Bone marrow (tissue), 2 donors: ENCODE results near the gene UMAD1.
A peak's percentile ranks its signal among the peaks of the same experiment; 100 is the strongest.

Experiments used
- DNase-seq, 2 donors: peaks; one replicate each; lab custom pipeline; 2025; lab: John Stamatoyannopoulos, UW

Gene UMAD1

DNA sequence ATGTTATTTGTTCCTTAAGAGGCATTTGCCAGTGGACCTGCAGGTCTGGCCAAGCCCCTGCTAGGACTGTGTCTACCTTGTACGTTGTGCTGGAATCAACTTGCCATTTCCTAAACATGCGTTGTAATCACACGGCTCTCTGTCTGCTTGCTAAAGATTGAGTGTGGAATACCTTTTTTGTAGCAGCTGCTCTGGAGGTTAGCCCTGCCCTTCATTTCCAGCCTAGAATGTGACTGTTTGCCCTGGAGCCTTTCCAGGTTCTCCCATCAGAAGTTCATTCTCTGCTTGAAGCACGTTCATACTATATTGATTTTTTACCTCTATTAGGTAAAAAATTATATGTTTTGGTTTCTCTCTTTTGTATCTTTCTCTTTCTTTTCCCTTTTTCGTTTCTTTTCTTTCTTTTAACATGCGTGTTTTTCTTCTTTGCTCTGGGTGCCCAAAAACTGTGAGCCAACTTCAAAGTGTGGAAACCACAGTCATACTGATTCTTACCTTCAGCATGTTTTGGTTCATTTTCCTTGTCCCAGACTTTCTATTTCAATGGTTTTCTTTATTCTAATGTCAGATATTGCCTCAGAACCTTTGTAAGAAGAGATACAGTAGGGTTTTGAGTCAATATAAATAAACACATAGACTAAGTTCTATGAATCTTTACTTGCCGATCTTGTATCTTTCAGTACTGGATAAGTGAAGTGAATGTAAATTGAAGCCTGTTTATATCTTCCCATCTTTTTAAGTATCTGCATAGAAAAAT is 189.7 kb downstream of the UMAD1 start:
- no peak for DNase-seq

DNA sequence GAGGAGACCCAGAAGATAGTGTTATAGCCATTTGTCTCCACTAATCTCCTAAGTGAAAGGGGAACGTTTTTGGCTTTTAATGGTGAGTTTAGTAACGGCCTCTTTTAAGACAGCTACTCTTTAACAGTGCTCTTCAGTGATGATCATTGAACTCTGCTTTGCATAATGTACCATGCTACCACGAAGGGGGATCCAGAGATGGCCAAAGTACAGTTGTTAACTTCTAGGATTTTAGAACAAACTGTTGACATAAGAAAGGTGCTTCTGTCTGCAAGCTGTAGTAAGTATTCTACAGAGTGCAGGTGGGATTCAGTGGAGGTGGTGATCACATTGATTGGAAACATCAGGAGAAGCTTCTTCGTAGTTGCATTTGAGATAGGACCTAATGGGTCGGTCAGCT is 192.0 kb downstream of the UMAD1 start:
- DNase-seq = no peak

DNA sequence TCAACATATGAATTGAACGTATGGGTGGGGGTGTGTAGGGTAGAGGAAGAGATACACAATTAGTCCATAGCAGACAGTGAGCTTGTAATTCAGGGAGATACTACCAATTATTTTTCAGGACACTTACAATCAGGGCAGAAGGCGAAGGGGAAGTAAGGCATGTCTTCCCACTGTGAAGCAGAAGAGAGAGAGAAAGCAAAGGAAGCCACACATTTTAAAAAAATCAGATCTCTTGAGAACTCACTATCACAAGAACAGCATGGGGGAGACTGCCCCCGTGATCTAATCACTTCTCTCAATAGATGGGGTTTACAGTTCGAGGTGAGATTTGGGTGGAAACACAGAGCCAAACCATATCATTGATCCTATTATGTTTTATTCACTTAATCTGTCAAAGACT is 194.2 kb downstream of the UMAD1 start:
- peak in 1 of 2 donors; percentile 20 for DNase-seq

DNA sequence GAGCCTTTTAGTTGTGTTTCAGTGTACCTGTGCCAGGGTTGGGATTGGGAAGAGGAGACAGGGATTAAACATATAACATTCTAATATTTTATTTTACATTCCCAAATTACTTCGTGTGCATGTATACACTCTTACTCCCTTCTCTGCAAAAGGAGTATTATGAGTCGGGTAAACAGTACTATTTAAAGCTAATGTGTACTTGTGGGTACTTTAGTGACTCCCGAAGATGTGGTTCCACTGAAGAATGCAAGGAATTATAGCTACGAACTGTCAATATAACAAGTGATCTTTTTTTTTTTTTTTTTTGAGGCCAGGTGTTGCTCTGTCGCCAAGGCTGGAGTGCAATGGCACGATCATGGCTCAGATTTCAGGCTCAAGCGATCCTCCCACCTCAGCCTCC is 200.5 kb downstream of the UMAD1 start:
- DNase-seq = no peak

DNA sequence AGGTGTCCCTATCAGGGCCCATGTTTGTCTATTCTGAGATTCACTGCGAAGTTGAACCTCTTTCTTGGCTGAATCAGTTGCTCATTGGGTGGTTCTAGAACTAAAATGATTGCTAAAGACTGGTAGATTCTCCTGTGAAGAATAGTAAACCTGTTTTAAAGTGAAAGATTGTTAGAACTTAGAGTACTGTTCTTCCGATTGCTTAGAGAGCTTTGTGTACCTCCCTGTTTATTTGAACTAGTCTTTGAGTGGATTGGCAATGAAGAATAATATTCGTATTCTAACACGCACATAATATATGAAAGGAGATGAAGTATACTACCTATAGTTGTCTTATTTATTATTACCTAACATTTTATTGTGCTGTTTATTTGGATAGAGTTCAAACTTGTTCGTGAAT is 202.7 kb downstream of the UMAD1 start:
- DNase-seq = no peak

DNA sequence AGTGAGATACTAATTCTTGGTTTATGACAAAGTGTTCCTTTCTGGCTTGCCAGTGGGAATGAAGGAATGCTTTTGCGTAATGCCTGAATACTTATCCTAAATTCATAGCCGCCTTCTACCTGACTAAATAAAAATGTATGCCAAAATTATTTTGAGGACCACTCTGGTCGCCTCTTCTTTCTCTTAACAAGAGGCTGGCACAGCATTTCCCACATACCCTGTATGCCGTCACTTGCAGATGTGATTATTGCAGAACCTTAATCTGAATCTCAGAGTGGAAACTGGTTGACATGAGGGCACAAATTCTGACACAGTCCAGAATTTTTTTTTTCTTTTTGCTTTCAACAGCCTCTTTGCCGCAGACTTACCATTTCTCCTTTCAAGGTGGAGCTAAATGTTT is 203.4 kb downstream of the UMAD1 start:
- DNase-seq = no peak

DNA sequence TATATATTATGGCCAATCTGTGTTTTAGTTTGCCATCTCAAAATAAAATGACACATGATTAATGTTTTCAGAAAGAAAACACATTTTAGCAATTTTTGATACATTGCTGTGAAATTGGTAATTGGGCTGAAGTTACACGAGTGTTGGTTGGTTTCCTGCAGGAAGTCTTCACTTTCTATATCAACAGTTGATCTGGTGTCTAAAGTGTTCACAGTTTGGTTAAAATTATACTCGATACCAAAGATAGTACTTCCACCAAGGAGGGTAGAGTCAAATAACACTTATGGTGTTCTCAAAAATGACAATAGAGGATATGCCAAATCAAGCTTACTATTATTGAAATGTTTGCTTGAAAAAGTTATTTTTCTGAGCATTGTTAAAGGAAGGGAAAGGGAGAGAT is 207.7 kb downstream of the UMAD1 start:
- DNase-seq = no peak

DNA sequence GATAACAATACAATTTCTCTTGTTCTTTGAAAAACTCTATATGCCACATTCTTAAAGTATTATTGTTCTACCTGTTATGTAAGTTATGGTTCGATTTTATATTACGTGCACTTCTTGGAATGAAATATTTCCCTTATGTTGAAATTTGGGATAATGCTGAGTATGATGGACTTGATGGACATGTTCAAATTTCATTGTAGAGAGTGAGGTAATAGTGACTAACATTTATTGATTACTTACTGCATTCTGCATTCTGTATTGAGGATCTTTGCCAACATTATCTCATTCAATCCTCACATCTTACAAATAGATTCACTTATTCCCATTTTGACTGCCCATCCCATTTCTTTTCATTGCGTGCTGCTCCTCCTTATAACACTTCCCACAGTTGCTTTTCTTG is 208.3 kb downstream of the UMAD1 start:
- no peak for DNase-seq

DNA sequence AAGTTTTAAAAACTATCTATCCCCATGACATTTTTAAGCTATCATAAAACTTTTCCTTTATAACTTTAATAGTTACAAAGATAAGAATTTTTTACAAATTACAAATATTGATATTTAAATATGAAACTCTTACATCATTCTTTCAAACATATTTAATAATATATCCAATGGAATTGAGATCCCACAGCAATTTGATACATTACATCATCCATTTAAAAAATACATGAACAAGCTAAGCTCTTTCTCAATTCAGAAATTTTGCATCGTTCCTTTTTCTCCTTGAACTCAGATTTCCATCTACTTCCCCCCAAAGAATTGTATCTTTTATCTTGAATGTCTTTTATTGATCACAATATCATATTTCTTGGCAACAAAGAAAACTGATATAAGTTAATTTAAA is 209.6 kb downstream of the UMAD1 start:
- DNase-seq = no peak

DNA sequence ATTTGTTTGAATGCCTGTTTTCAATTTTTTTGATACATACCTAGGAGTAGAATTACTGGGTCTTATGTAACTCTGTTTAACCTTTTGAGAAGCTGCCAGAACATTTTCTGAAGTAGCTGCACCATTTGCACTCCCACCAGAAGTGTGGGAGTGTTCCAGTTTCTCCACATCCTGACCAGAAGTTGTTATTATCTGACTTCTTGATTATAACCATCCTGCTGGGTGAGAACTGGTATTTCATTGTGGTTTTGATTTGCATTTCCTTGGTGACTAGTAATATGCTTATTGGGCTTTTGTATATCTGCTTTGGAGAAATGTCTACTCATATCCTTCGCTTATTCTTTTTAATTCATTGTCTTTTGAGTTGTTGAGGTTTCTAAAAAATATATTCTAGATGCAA is 210.8 kb downstream of the UMAD1 start:
- no peak for DNase-seq

DNA sequence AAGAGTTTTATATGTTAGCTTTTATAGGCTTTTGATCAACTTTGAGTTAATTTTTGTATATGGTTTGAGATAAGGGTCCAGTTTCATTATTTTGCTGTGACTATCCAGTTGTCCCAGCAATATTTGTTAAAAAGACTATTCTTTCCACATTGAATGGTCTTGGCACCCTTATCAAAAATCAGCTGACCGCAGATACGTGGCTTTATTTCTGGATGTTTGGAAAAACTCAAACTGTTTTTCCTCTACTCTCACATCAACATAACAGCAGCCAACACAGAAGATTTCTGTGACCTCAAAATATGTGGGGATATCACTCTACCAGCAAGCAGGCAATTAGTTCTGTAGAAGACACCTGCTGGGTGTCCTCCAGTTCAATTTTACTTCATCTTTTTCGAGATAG is 211.4 kb downstream of the UMAD1 start:
- no peak for DNase-seq

DNA sequence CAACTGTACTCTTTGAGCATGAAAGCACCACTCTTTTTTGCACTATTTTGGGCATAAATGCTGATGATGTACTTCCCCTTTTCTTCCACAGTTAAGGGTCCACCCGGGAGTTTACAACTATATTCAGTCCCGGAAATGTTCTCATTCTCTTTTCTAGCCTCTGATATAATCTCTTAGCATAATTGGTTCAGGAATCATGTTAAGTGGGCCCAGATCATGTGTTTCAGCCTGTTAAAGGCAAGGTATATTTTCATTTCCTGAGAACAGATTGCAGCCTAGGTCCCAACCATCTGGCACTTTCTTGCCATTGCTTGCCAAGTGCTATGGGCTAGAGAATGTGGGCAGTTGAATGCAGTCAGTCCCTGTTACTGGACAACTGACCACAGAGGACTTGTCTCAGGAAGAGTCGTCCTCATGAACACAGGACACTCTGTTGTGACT is 216.6 kb downstream of the UMAD1 start:
- peak in 1 of 2 donors; percentile 89 for DNase-seq

DNA sequence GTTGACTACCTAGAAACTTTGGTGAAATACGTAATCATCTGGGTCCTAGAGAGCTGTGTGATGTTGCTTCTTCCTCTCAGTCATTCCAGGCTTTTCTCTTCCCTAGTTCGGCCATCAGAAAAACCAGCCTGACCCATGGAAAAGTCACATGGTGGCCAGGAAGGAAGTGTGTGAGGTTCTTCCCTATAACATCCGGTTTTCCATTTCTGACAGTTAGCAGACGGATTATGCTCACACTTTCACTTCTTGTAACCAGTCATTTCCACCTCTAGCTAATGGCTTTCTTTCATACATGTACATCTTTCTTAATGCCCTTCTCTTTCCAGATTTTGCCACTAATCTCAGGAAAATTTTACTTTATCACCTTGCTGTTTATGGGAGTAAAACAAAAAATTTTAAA is 218.0 kb downstream of the UMAD1 start:
- DNase-seq = no peak

DNA sequence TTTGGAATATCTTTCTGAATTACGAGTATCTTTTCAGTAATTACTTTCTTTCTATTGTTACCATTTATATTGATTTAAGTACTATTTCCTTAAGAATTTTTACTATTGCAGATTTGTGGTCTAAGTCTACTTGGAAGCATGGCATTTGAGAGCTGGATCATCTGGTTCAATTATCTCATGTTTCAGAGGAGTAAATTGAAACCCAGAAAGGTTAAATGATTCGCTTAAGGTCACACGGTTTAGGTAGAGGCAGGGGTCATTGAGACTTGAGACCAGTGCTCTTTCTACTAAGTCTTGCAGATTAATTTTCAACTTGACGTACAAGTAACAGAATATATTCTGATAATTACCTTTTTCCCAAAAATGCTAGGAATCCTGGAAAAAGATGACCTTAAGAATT is 218.9 kb downstream of the UMAD1 start:
- DNase-seq = no peak

DNA sequence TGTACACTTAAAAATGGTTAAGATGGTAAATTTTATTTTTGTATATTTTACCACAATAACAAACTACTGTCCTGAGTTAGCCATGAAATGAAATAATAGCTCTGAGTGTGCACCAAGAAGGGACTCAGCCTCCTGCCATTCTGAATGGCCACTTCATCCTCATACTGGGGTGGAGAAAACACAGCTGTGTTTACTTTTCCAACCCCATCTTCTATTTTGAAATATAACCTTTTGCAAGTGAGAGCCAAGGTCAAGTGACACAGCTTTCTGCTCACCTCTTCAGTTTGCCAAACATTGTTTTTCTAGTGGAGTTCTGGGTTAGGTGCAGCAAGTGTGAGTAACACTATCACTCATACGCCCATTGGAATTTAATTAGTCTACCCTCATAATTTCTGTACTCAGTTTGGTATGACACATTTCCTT is 220.7 kb downstream of the UMAD1 start:
- no peak for DNase-seq

DNA sequence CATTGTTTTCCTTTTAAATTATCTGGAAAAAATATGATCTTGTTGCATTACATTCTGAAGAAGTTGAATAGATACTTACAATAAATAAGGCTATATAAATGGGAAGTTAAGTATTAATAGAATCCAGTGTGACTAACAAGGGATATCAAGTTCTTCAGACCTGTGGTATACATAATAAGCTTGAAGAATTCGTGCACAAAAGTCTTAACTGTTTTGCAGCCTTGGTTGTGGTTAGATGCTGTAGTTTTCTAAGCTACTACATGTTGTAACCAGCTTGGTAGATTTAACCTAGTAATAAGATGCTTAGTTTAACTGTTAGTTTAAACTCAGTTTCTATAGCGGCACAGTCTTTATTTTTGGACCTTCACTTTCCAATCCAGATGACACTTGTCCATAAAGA is 221.8 kb downstream of the UMAD1 start:
- DNase-seq = no peak

DNA sequence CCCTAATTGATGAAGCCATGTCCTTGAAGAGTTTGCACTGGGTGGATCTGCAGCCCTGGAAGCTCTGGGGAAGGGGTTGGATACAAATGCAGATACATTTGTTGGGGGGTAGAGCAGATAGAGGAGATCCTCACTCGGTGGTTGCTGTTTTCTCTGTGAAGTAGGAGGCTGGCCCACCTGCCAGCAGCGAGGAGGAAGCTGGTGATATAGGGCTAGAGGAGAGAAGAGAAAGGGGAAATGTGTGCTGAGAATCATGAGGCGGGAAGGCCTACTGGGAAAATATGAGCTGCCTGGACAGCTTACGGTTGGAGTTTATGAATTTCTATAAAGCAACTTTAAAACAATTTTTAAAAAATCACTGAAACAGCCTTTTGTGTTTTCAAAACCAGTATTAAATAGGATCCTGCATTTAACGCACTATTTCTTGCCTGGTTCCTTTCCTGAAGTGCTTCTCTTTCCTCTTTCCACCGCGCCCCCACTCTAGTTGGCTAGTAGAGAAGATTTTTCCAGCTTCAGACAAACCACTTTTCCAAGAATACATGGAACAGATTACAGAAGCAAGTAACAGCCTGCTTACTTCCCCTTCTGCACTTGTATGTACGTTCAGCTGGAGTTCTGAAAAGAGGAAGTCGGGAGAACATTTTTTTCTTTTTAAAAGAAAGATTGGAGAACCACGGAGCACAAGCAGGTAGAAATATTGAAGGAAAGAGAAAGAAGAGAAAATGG is 227.5 kb downstream of the UMAD1 start:
- peak in 1 of 2 donors; percentile 75 for DNase-seq

DNA sequence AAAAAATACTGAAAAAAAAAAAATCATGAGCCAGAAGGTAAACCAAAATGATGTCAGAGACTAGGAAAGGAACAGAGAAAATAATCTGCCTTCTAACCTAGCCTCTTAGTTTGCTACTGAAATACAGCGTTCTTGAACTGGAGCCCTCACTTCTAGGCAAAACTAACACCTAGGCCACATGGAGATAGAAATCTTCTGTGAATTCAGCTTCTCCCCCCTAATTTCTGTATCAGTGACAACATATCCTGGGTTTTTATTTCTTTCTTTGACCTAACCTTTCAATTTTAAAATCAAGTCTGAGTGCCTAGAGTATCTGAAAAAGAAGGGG is 228.0 kb downstream of the UMAD1 start:
- no peak for DNase-seq

DNA sequence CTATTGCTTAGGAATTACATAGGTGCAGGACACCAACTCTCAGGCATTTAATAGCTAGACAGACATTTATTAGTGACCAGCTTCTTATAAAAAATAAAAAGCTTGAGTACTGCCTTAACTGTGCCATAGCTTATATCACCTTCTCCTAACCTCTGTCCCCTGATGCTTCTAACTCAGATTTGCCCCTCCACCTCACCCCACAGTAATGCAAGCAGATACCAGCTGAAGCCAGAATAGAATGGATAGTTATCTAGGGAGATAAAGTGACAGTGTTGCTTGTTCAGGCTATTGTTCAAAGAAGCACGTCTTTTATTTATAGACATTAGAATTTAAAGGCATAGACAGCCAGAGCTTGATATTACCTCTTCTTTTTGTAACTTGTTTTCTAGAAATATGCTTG is 228.5 kb downstream of the UMAD1 start:
- DNase-seq = no peak

DNA sequence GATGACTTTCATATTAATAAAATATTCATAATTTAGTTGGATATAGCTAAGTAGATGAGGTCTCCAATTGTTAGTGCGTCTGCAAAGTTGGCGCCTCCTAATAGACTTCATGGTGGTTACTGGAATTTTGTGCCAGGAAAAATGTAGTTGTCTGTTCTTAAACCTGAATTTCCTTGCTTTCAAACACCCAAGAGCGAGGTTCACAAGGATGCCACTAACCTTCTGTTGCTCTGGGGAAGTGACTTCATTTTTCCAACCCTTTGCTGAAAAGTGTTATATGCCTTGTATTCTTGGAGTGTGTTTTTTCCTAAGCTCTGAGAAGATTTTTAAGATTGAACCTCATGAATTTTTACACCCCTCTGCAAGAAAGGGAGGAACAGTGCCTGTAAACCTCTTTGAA is 229.1 kb downstream of the UMAD1 start:
- DNase-seq = no peak

DNA sequence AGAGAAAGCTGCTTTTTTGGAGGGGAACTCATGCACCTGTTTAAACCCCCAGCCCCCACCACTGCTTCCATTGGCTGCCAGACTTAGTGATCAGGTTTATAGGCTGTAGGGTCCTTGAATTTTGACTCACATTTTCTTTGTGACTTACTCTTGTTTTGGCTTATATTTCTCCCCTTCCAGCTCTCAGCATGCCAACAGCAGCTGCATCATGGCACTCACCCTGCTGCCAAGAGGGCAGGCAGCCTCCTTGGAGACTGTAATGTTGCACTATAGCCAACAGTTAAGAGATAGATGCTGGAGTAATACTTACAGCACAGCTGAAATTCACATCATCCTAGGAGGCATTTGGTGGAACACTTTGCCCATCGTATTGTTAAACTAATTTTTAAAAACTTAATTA is 230.0 kb downstream of the UMAD1 start:
- DNase-seq = no peak

DNA sequence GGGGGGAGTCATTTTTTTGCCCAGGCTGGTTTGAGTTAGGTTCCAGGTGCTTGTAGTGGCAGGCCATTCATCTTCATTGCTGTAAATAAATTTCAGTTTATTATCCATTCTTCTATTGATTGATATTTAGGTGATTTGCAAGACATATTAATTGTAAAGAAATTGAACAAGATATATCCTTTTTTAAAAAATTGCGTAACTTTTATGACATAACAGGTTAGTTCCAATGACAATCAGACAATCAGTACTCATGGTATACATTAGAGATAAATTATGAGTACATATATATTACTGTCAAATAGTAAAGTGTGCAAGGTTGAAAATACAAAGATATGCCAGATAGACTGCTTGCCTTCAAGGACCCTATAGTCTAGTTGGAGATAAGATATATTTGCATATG is 235.9 kb downstream of the UMAD1 start:
- no peak for DNase-seq

DNA sequence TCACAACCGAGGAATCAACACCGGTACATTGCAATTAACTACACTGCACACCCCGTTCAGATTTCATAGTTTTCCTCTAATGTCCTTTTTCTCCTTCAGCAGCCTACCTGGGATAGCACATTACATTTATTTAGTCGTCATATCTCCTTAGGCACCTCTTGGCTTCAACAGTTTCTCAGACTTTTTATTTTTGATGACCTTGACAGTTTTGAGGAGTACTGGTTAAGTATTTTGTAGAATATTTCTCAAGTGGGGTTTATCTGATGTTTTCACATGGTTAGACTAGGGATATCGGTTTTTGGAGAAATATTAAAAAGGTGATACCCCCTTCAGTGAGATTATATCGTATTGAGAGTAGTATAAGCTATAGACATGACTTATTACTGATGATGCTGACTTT is 241.0 kb downstream of the UMAD1 start:
- no peak for DNase-seq

DNA sequence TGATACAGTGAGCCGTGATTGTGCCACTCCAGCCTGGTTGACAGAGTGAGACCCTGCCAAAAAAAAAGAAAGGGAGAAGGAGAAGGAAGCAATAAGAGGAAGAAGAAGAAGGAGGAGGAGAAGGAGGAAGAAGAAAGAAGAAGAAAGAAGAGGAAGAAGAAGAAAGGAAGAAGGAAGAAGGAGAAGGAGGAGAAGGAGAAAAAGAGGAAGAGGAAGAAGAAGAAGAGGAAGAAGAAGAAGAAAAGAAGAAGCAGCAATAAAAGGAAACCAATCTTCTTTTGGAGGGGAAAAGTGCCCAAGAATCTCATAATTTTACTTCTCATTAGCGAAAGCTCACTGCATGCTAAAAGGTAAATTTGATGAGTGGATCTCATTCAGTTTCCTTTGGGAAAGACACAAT is 242.3 kb downstream of the UMAD1 start:
- no peak for DNase-seq
